Liver (tissue), 10 donors: ENCODE measurements around the gene TJAP1. TPM values are rescaled to one million over a fixed set of nuclear protein-coding genes. Genes with fewer than 3 reads are reported as not detected.

Source experiments
- DNase-seq: peaks from one replicate; pipeline ENCODE4 v3.0.0-alpha.2; 2017; ENCODE audit warnings: low spot score
- H3K27ac ChIP-seq, 2 donors: one replicate each; pipeline ENCODE4 v1.7.0; 2013; ENCODE audit warnings: inconsistent platforms in 2 of 2, low read length in 2 of 2, control low read depth in 1 of 2, low read depth in 1 of 2, mild to moderate bottlenecking in 1 of 2
- H3K27me3 ChIP-seq, 4 donors: one replicate each; pipeline versions ENCODE4 v1.6.1 to v1.7.0; 2013; ENCODE audit warnings: low read length in 3 of 4, inconsistent platforms in 1 of 4, mild to moderate bottlenecking in 1 of 4, moderate library complexity in 1 of 4; ENCODE audit not compliant: control insufficient read depth in 4 of 4, insufficient read depth in 4 of 4
- H3K36me3 ChIP-seq, 4 donors: one replicate each; pipeline versions ENCODE4 v1.6.1 to v1.7.0; 2013; ENCODE audit warnings: low read length in 3 of 4, mild to moderate bottlenecking in 3 of 4, low read depth in 1 of 4, moderate library complexity in 1 of 4; ENCODE audit not compliant: control insufficient read depth in 4 of 4, insufficient read depth in 3 of 4
- H3K4me1 ChIP-seq, 4 donors: one replicate each; pipeline versions ENCODE4 v1.6.1 to v1.7.0; 2013; ENCODE audit warnings: low read length in 3 of 4, mild to moderate bottlenecking in 3 of 4, moderate library complexity in 1 of 4; ENCODE audit not compliant: control insufficient read depth in 4 of 4, insufficient read depth in 4 of 4
- H3K4me3 ChIP-seq, 3 donors: one replicate each; pipeline versions ENCODE4 v1.6.1 to v1.7.0; 2013; ENCODE audit warnings: low read length in 3 of 3, control low read depth in 1 of 3, low read depth in 1 of 3, mild to moderate bottlenecking in 1 of 3
- H3K9ac ChIP-seq, 2 donors: one replicate each; pipeline ENCODE4 v1.7.0; 2013; ENCODE audit warnings: low read length in 2 of 2, mild to moderate bottlenecking in 2 of 2, moderate library complexity in 2 of 2, control low read depth in 1 of 2, low read depth in 1 of 2
- H3K9me3 ChIP-seq, 4 donors: one replicate each; pipeline versions ENCODE4 v1.6.1 to v1.7.0; 2013; ENCODE audit warnings: low read length in 3 of 4; ENCODE audit not compliant: control insufficient read depth in 4 of 4
- CTCF ChIP-seq: fragments of 150-350 bp; IDR thresholded peaks from 2 replicates; pipeline ENCODE4 v1.5.1; 2017; ENCODE audit warnings: improper control_type of control experiment, low read depth, low read length; ENCODE audit not compliant: missing input control
- FOXA2 ChIP-seq: IDR thresholded peaks from 2 replicates; pipeline ENCODE4 v1.6.1; 2016; ENCODE audit warnings: antibody characterized with exemption
- GABPA ChIP-seq, 2 donors: IDR thresholded peaks in 1 of 2; conservative IDR thresholded peaks in 1 of 2; 2 replicates each; pipeline ENCODE4 v1.6.1; 2016; ENCODE audit warnings: antibody characterized with exemption in 2 of 2, mild to moderate bottlenecking in 1 of 2, moderate library complexity in 1 of 2
- JUND ChIP-seq, 2 donors: IDR thresholded peaks; 2 replicates each; pipeline ENCODE4 v1.6.1; 2016; ENCODE audit warnings: antibody characterized with exemption in 2 of 2
- RXRA ChIP-seq, 2 donors: IDR thresholded peaks; 2 replicates each; pipeline ENCODE4 v1.6.1; 2017 to 2018; ENCODE audit warnings: antibody characterized with exemption in 2 of 2, mild to moderate bottlenecking in 1 of 2
- WGBS: extraction: QIAGEN DNeasy Blood & Tissue Kit; methylation state at CpG from one replicate; pipeline ENCODE4 v1.1.7; 2013; 5-methylcytosine and 5-hydroxymethylcytosine counted together
- polyA plus RNA-seq, 2 donors: library from polyadenylated mRNA; stranded (reverse) in 1 of 2; unstranded in 1 of 2; fragments of 200-250 nt in 1 of 2; fragments of >200 nt in 1 of 2; fragmentation: Nextera tagmentation in 1 of 2; extraction: Ambion mirVana in 1 of 2; gene quantifications; one replicate each; pipeline versions ENCODE4 v1.2.1 to v1.2.3, GENCODE V29; 2013 to 2015
- small RNA-seq: library from RNA; depleted of rRNA; stranded (forward); fragments of <200 nt; gene quantifications from one replicate; pipeline ENCODE3, GENCODE V24; 2014
- total RNA-seq, 2 donors: library from RNA; depleted of rRNA; stranded (reverse); fragments of >200 nt; gene quantifications; one replicate each; pipeline ENCODE4 v1.2.3, GENCODE V29; 2014
- TF ChIP-seq, protein P1 (sequence below): IDR thresholded peaks from 2 replicates; pipeline ENCODE4 v1.6.1; 2016; ENCODE audit warnings: antibody characterized with exemption, mild to moderate bottlenecking
- donor health status: healthy.
- donor health status: healthy.
- donor health status: healthy.
- donor health status: healthy.
- donor health status: healthy.

The TJAP1 gene
- total and polyA plus RNA-seq, 4 donors: 6.9 to 10.3 (median 7.8) TPM

DNA sequence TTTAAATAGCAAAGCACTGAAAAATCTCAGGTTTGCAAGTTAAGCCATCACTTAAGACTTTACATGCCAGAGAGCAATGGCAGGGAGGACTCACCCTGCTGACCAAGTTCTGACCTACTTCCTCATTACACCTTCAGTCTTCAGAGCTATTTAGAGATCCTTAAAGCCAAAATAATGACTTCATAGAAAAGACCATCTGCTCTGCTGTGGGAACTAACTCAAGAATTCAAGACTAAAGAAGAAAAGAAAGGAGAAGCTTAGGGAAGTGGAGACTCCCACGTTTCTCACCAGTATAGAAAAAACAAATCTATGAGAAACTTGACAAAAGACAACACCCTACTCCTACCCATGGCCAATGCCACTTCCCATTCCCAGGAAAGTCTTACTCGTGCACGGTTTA, 69.9 kb downstream of the TJAP1 start:
- no peaks in the 10 kb centered on the region for H3K9me3 ChIP-seq
- TF ChIP-seq JUND (IDR thresholded peaks at IDR 0.05): no peak
- no peak for TF ChIP-seq CTCF
- no peak for TF ChIP-seq GABPA (IDR thresholded peaks at IDR 0.05 in 1 of 2, conservative IDR thresholded peaks at IDR 0.05 in 1 of 2)
- no peak for TF ChIP-seq FOXA2
- TF ChIP-seq, protein P1, sequence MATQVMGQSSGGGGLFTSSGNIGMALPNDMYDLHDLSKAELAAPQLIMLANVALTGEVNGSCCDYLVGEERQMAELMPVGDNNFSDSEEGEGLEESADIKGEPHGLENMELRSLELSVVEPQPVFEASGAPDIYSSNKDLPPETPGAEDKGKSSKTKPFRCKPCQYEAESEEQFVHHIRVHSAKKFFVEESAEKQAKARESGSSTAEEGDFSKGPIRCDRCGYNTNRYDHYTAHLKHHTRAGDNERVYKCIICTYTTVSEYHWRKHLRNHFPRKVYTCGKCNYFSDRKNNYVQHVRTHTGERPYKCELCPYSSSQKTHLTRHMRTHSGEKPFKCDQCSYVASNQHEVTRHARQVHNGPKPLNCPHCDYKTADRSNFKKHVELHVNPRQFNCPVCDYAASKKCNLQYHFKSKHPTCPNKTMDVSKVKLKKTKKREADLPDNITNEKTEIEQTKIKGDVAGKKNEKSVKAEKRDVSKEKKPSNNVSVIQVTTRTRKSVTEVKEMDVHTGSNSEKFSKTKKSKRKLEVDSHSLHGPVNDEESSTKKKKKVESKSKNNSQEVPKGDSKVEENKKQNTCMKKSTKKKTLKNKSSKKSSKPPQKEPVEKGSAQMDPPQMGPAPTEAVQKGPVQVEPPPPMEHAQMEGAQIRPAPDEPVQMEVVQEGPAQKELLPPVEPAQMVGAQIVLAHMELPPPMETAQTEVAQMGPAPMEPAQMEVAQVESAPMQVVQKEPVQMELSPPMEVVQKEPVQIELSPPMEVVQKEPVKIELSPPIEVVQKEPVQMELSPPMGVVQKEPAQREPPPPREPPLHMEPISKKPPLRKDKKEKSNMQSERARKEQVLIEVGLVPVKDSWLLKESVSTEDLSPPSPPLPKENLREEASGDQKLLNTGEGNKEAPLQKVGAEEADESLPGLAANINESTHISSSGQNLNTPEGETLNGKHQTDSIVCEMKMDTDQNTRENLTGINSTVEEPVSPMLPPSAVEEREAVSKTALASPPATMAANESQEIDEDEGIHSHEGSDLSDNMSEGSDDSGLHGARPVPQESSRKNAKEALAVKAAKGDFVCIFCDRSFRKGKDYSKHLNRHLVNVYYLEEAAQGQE: no peak
- no peak for TF ChIP-seq RXRA (IDR thresholded peaks at IDR 0.05)
- 92% methylated on average over 3 of the region's 3 CpGs for WGBS
- H3K4me1 ChIP-seq: no peaks in the 10 kb centered on the region
- H3K9ac ChIP-seq: no peak overlapping the region
- H3K27me3 ChIP-seq: no peaks in the 10 kb centered on the region
- DNase-seq: no peak
- no peak overlapping the region for H3K27ac ChIP-seq
- no peak overlapping the region for H3K4me3 ChIP-seq
- peaks cover 10 to 75% (median 54%) of the 10 kb centered on the region in 4 donors for H3K36me3 ChIP-seq

Small RNAs within 50 kb of the gene (small RNA-seq; reads per million reads assigned to genes)
- gene MIR6780B (not detected), gene RF00426 (not detected), gene RNU6-1113P (not detected)

Other genes starting within 250 kb of the TJAP1 start
- 10 to 100 TPM; 53.2 to 59.8 TPM for gene DNPH1, start 248.1 kb upstream of the TJAP1 start, total RNA-seq
- gene DNPH1, start 248.1 kb upstream of the TJAP1 start, polyA plus RNA-seq: 100 to 1,000 TPM; 147 to 195 TPM
- 1 to 10 TPM in 1 of 2 donors, under 1 TPM in 1; 0.14 to 1.2 TPM for gene TTBK1, start 234.1 kb upstream of the TJAP1 start, total RNA-seq
- under 1 TPM; 0.18 to 0.70 TPM for gene TTBK1, start 234.1 kb upstream of the TJAP1 start, polyA plus RNA-seq
- gene SLC22A7, start 179.3 kb upstream of the TJAP1 start, total RNA-seq: 100 to 1,000 TPM; 143 to 495 TPM
- 100 to 1,000 TPM; 172 to 284 TPM for gene SLC22A7, start 179.3 kb upstream of the TJAP1 start, polyA plus RNA-seq
- gene CRIP3, start 168.7 kb upstream of the TJAP1 start, total RNA-seq: 1 to 10 TPM; 1.1 to 1.6 TPM
- 1 to 10 TPM; 3.2 to 9.5 TPM for gene CRIP3, start 168.7 kb upstream of the TJAP1 start, polyA plus RNA-seq
- gene ZNF318, start 107.9 kb upstream of the TJAP1 start, total RNA-seq: 1 to 10 TPM; 4.4 to 9.1 TPM
- 1 to 10 TPM; 3.6 to 4.0 TPM for gene ZNF318, start 107.9 kb upstream of the TJAP1 start, polyA plus RNA-seq
- 10 to 100 TPM in 1 of 2 donors, 1 to 10 TPM in 1; 5.3 to 10.6 TPM for gene ABCC10, start 50.0 kb upstream of the TJAP1 start, total RNA-seq
- 1 to 10 TPM; 3.9 to 4.9 TPM for gene ABCC10, start 50.0 kb upstream of the TJAP1 start, polyA plus RNA-seq
- gene DLK2, start 22.0 kb upstream of the TJAP1 start, total RNA-seq: 1 to 10 TPM in 1 of 2 donors, not detected in 1; 1.0 TPM
- gene DLK2, start 22.0 kb upstream of the TJAP1 start, polyA plus RNA-seq: under 1 TPM; 0.08 TPM
- gene LRRC73, start 32.8 kb downstream of the TJAP1 start, total RNA-seq: under 1 TPM in 1 of 2 donors, not detected in 1; 0.08 TPM
- under 1 TPM; 0.10 to 0.99 TPM for gene LRRC73, start 32.8 kb downstream of the TJAP1 start, polyA plus RNA-seq
- gene YIPF3, start 39.4 kb downstream of the TJAP1 start, total RNA-seq: 10 to 100 TPM; 43.8 to 56.3 TPM
- gene YIPF3, start 39.4 kb downstream of the TJAP1 start, polyA plus RNA-seq: 10 to 100 TPM; 67.0 to 91.9 TPM
- gene POLR1C, start 39.5 kb downstream of the TJAP1 start, total RNA-seq: 10 to 100 TPM; 10.8 to 18.2 TPM
- 10 to 100 TPM; 19.8 to 24.3 TPM for gene POLR1C, start 39.5 kb downstream of the TJAP1 start, polyA plus RNA-seq
- 10 to 100 TPM; 12.7 to 15.8 TPM for gene XPO5, start 98.5 kb downstream of the TJAP1 start, total RNA-seq
- gene XPO5, start 98.5 kb downstream of the TJAP1 start, polyA plus RNA-seq: 1 to 10 TPM; 6.1 to 6.8 TPM
- 1 to 10 TPM; 6.9 to 7.5 TPM for gene POLH, start 98.6 kb downstream of the TJAP1 start, total RNA-seq
- 1 to 10 TPM; 1.9 to 2.5 TPM for gene POLH, start 98.6 kb downstream of the TJAP1 start, polyA plus RNA-seq
- 10 to 100 TPM; 21.8 to 69.1 TPM for gene GTPBP2, start 151.7 kb downstream of the TJAP1 start, total RNA-seq
- gene GTPBP2, start 151.7 kb downstream of the TJAP1 start, polyA plus RNA-seq: 10 to 100 TPM in 1 of 2 donors, 1 to 10 TPM in 1; 7.9 to 10.5 TPM
- 10 to 100 TPM; 11.2 to 16.9 TPM for gene MAD2L1BP, start 158.3 kb downstream of the TJAP1 start, total RNA-seq
- 10 to 100 TPM; 15.2 to 17.3 TPM for gene MAD2L1BP, start 158.3 kb downstream of the TJAP1 start, polyA plus RNA-seq
- gene RSPH9, start 167.5 kb downstream of the TJAP1 start, total RNA-seq: under 1 TPM; under 0.01 to 0.19 TPM
- under 1 TPM; 0.09 to 0.15 TPM for gene RSPH9, start 167.5 kb downstream of the TJAP1 start, polyA plus RNA-seq
- 10 to 100 TPM; 21.5 to 27.0 TPM for gene MRPS18A, start 210.2 kb downstream of the TJAP1 start, total RNA-seq
- 10 to 100 TPM; 43.1 to 50.5 TPM for gene MRPS18A, start 210.2 kb downstream of the TJAP1 start, polyA plus RNA-seq